ENCODE data around the gene FOSL2.

FOSL2 gene

DNA sequence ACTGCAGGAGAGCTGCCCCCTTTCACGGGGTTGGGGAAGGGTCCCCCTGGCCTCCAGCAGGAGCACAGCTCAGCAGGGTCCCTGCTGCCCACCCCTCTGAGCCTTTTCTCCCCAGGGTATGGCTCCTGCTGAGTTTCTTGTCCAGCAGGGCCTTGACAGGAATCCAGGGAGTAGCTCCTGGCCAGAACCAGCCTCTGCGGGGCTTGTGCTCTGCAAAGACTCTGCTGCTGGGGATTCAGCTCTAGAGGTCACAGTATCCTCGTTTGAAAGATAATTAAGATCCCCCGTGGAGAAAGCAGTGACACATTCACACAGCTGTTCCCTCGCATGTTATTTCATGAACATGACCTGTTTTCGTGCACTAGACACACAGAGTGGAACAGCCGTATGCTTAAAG is 21.2 kb downstream of the FOSL2 start:
- DNase-seq = no peak

DNA sequence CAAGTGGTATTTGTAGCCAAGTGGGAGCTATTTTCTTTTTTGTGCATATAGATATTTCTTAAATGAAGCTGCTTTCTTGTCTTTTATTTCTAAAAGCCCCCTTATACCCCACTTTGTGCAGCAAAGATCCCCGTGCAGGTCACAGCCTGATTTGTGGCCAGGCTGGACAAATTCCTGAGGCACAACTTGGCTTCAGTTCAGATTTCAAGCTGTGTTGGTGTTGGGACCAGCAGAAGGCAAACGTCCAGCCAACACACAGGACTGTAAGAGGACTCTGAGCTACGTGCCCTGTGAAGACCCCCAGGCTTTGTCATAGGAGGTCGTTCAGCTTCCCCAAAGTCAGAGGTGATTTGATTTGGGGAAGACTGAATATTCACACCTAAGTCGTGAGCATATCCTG is 21.9 kb downstream of the FOSL2 start:
- DNase-seq = no peak

DNA sequence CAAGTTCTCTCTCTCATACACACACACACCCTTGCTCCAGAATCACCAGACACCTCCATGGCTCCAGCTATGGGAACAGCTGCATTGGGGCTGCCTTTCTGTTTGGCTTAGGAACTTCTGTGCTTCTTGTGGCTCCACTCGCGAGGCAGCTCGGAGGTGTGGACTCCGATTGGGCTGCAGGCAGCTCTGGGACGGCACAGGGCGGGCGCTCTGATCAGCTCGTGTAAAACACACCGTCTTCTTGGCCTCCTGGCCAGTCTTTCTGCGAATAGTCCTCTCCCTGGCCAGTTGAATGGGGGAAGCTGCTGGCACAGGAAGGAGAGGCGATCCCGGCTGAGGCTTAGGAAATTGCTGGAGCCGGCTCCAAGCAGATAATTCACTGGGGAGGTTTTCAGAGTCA is 22.4 kb downstream of the FOSL2 start:
- no peak for DNase-seq

DNA sequence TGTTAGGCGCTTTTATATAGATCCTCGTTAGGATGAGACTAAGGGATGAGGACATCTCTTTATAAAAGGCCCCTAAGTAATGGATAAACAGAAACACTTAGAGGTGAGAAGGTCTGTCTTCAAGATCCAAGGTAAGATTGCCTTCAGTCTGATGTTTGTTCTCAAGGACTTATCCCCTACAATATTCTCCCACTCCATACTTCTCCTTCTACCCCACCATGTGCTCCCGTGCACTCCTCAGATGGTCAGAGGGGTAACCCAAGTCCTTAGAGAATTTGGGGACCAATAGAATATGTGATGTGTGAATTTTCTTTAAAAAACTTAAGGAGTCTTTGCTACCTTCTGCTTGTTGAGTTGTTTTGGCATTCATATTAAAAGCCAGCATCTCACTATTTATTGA is 23.1 kb downstream of the FOSL2 start:
- no peak for DNase-seq

DNA sequence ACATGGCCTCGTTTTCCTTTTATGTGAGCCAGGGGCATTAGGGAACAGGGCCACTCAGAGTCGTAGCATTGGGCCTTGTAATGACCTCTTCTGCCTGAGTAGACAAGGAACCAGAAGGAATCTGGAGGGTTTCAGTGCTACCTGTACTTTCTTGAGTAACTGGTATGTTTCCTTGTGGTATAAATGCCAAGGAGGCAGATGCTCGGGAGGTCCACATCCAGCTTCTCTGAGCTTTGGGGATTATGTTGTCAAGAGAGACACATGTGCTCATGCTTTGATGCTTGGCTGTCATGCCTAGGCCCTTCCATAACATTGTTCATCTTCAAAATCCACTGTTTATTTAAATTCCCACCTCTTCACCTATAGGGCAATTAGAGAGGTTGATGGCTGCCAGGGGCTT is 26.3 kb downstream of the FOSL2 start:
- no peak for DNase-seq

DNA sequence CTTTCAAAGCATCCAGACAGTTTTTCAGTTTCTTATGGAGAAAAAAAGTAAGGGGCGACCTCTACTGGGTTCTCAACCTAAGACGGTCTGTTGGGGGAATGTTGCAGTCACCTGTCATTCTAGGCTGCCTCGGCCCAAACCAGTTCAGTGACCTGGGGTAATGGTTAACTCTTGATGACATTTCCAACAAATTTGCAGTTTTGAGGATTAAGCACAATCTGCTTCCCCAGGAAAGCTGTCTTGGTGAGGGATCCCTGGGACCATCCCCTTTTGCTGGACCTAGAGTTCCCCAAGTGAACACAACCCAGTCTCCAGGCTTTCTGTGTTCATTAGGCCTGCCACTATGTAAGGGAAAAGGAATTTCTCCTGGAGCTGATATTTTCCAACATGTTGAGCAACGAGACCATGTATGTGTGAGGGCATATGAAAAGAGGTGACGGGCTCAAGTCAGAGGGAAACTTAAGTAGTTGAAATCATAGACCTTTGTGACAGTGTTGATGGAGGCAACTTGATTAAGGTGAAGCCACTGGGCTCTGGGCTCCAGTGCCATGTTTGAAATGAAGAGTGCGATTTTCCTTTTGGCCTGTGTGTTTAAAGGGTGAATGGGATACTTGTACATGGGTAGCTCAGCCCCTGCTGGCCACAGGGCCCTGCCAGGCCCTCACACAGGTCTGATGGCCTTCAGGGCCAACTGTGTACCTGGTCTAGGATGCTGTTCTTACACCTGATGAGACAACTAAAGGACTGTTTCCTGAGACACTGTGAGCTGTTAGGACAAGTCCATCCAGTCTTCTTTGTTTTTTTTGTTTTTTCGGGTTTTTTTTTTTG is 27.0 kb downstream of the FOSL2 start:
- DNase-seq = peak; percentile 9

DNA sequence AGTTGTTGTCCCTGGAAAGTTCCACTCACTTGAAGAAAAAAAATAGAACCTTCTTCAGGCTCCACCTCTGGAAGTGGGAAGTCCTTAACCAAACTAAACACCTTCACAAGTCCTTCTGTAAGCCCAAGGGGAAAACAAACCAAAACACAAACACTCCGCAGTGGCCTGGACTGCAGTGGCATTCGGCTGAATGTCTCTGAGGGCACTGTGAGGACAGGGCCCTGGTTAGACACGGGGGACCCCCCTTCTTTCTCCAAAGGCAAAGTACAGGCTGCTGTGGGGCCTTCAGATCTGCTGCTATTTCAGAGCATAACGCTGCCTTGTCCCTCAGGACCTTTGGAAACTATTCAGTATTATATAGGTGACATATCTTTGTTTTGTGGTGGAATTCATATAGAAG is 28.1 kb downstream of the FOSL2 start:
- DNase-seq = no peak

DNA sequence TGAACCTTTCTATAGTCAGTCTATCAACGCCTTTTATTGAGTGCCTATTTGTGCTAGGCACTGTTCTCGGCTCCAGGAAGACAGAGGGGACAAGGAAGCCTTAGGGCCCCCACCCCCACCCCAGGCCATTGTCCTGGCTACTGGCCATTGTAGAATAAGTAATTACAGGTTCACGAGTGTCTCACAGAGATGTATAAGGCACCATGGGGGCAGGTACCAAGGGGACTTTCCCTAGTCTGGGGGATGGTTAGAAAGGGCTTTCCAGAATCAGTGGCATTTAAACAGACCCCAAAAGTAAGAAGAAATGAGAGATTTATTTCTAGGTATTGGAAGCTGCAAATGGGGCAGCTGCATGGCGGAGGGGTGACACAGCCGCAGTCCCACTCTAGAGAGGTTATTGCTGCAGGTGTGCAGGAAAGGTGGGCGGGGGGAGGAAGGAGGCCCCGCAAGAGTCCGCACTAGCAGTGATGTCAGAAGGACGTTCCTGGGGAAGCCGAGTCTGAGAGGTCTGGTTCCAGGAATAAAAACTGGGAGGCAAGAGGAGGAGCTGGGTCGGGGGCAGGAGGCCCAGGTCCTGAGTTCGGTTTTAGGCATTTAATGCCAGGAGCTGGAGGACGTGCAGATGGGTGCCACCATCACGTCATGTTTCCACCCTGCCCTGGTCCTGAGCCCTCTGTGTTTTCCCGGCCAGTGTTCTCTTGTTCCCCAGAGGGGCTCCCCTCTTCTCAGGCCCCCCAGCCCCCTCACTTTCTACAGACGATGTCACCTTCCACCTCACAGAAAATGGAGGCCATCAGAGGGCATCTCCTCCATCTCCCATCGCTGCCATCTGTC is 30.5 kb downstream of the FOSL2 start:
- DNase-seq = no peak

DNA sequence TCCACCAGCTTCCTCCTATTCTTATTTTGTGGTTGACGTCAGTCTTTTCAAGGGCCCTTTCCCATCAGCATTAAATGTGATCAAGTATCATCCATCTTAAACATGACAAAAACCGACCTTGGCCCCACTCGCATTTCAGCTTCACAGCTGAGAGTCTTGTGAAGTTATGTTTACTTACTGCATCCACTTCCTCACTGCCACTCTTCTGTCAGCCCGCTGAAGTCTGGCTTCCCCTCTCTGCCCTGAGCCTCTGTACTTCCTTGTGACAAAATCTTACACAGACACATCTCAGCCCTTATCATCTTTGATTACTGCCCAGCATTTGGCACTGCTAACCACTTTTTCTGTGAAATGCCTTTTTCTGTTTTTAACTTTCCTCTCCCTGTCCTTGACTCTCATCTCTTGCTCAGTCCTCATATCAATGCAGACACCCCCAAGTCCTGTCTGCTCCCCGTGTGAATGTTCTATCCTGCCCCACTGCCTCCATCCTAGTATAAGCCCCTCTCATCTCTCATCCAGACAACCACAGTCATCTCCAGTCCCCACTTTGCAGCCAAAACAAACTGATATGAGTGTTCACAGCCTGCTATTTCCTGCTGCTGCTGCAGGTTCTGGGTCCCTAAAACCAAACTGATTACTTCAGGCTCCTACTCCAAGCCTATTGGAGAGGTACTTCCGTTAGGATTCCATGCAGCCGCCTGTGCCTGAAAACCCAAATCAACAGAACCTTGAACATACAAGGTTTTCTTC is 31.4 kb downstream of the FOSL2 start:
- DNase-seq = no peak

DNA sequence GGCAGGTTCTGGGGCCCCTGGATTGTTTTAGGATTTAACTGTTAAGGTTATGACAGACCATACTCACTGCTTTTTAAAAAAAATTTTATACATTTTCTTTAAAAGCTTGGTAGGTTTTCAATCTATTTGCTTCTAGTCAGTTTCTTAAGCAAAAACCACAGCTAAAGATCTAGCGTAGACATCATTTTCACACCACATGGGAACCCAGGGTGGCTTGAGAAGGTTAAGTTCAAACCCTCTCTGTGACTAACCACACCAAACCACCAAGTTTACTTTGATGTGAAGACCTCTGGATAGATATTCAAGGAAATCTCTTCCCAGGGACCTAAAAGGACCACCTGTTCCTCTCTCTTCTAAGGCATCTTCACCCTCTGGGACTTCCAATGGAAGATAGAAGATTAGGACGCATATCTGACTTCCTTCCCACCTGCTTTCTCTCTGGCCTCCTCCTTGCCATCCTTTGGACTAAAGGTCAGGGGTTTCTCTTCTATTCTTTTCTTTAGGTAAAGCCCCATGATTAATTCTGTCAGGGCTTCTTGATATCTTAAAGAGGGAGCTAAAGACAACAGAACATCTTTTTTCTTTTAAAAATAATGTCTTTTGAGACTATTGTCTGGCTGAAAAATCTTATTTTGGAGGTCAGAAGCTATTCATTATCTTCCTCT is 32.3 kb downstream of the FOSL2 start:
- no peak for DNase-seq

DNA sequence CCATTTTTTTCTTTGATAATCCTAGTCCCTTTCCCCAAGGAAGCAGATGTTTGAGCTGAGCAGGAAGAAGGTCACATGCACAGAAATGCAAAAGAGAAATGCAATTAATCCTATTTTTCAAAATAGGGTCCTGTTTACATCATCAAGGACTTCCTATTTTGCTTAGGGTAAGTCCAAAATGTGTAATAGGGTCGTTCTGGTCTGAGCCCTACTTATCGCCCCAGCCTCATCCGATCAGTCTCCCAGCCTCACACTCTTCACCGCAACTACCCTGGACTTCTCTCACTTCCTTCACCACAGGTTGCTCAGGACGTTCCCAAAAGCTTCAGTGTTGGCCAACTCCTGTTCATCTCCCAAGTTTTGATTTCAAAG is 32.8 kb downstream of the FOSL2 start:
- no peak for DNase-seq

DNA sequence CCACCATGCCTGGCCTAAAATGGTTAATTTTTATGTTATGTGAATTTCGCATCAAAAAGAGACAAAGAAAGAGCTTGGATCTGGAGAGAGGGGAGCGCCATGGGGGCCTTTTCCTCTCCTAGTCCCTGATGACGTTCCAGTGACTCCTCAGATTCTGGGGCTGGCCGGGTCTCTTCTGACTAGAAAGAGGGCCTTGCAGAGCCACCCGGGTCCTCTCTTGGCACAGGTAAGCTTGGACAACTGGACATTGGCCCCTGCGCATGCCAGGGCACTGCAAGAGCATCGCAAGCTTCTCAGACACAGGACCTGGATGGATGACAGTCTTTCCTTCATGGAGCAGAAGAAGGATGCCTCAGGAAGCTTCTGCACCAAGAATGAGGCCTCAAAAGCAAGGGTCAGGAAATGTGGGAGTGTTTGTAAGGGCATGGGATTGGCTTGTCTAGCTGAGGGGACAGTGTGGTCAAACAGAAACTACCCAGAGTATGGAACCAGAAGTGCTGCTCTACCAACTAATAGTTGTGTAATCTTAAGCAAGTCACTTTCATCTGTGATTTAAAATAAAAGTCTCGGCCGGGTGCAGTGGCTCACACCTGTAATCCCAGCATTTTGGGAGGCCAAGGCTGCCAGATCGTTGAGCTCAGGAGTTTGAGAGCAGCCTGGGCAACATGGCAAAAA is 35.2 kb downstream of the FOSL2 start:
- no peak for DNase-seq

DNA sequence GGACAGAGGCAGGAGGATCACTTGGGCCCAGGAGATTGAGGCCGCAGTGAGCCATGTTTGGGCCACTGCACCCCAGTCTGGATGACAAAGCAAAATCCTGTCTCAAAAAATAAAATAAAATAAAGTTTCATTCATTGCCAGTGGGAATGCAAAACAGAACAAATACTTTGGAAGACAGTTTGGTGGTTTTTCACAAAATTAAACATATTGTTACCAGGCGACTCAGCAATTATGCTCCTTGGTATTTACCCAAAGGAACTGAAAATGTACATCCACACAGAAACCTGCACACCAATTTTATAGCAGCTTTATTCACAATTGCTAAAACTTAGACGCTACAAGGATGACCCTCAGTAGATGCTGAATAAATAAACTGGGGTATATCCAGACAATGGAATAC is 35.8 kb downstream of the FOSL2 start:
- DNase-seq = no peak

DNA sequence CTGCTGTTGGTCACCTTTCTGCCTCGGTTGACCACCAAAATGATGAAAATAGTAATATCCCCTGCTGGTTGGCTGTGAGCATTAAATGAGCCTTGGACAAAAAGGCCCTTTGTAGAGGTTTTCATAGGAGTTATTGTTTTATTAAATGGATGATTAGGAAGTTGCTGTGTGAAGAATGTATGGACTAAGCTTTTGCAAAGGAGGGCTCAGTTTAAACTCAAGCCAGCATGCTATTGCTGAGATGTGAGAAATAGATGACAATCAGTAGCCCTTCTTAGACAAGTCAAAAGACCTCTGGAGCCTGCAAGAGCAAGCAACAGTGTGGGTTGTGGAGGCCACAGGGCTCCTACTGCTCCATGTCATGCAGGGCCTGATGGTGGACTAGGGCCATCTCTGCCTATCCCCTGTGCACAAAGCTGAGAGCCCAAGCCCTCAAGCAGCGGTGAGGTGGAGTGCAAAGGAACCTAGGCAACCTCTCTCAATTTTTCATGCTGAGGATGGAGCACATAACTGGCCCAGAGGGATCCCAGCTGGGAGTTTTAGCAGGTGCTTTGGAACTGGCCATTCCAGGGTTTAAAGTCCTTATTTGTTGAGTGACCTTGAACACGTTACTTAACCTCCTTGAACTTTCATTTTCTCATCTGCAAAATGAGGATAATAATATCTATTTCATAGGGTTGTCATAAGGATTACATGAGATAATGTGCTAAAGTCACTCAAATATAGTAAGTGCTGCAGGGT is 37.1 kb downstream of the FOSL2 start:
- no peak for DNase-seq

DNA sequence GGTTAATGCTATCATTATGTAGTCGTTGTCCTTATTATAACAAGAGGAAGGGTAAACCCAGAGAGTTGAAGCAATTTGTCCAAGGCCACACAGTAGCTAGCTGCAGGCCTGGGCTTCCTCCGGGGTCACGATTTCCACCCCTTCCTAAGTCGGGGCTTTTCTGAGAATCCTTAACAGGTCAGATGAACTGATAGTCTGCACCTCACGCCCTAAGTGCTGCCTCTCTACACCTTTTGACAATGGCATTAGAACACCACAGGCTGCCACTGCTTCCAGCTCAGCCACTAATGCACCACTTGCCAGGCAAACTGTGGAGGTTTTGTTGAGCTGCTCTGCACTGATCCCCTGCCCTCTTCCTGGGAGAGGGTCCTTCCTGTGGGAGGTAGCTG is 37.7 kb downstream of the FOSL2 start:
- DNase-seq = no peak

DNA sequence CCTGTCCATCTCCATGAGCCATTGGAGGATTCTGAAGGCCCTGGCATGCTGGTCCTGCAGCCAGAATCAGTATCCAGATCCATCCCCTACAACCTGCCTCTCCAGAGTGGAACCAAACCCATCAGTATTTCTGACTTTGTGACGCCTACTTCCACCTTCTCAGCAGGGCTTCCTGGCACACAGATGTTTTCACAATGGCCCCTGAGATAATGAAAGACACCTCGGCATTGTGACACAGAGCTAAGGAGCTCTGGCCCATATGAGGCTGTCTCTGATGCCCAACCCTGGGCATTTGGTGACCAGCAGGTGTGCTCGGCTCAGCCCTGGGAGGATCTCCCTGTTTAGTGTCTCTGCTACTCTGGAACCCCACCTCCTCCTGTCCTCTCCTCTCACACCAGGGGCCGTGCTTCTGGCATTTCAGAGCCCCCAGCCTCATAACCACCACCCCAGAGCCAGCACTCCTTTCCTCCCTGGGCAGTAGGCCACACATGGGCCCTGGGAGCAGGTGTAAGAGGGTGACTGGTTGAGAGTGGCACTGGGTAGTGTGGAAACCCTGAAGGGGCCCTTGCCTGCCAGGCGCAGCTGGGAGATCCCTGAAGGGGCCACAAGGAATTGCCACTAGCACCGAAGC is 38.2 kb downstream of the FOSL2 start:
- DNase-seq = no peak

DNA sequence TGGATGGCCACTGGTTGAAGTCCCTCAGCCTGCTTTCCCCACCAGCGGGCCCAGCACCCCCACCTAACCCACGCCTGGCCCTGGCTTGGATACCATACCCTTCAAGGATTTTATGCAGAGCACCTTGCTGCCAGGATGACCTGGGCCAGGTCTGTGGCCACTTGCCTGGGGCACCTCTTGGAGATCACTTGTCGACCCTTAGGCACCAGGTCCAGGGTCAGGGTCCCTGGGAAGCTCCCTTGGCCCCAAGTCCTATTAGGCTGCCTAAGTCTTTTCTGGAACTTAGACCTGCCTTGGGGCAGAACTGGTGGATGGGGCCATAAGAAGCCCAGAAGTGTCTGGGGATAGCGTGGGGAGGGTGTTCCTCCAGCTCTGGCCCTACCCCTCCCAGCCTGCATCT is 39.1 kb downstream of the FOSL2 start:
- no peak for DNase-seq

DNA sequence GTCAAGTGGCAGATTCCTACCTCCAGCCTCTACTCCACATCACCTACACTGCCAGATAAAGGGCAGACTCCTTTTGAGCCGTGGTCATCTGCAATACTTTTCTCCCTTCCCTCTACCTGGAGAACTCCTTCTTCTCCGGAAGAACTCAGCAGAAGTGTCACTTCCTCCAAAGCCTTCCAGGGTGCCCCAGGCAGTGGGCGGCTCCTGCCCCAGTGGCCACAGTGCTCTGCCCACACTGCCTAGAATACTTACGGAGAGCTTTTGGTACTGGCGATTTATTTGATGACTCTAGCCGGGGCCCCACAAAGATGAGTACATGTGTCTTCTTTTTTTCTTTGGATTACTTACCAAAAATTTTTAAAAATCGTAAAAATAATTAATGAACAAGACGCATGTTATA is 39.7 kb downstream of the FOSL2 start:
- DNase-seq = no peak

DNA sequence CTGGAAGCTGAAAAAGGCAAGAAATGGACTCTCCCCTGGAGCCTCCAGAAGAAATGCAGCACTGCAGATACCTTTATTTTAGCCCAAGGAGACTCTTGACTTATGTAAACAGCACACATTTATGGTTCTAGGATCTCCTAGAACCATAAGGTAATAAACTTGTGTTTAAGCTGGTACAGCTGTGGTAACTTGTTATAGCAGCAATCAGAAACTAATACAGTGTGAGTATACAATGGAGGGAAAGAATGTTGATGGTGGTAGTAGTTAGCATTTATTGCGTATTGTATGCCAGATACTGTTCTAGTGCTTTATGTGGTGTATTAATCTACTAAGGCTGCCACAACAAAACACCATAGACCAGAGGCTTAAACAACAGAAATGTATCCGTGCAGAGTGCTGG is 40.6 kb downstream of the FOSL2 start:
- no peak for DNase-seq

DNA sequence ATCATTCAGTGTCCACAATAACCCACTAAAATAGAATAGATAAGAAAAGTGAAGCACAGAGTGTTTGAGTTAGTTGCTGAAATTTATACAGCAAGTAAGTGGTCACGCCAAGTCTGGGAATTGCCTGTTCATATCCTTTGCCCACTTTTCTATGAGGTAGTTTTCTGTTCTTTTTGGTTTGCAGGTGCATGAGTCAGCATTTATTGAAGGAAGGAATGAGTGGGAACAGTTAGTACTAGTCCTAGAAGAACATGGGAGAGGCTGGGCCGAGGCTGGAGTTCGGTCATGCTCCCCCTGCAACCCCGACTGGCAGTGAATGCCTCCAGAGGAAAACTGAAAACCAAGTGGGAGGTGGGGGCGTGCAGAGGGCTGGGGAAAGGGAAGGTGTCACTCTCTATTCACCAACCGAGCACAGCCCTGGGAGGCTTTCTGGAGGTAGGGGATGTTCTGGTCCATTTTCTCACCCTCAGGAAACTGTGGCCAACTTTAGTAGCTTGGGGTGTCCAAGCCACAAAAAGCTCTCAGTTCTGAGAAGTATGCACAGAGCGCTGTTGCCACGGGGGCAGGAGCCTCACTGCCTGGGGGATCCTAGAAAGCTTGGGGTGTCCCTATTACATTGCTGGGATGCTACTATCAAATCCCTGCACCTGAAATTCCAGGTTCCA is 41.4 kb downstream of the FOSL2 start:
- no peak for DNase-seq

DNA sequence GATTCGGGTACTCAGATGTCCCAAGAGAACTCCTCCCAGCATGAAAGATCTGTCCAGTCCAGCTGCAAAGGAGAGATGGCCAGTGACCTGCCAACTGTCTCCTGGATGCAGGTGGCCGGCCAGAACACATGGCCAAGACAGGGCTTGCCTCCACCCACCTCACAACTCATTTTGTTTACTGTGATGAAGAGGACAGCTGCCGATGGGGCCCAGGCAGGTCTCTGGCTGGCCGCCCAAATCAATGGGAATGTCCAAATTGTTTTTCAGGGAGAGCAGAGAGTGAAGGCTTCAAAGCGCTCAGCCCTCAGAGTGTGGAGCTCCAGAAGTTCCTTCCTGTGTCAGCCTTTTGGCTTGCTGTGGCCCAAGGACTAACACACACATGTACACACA is 41.9 kb downstream of the FOSL2 start:
- no peak for DNase-seq
